H9 (cell line): ENCODE measurements around the gene PIP4K2B. TPM values are rescaled to one million over a fixed set of nuclear protein-coding genes. Genes with fewer than 3 reads are reported as not detected.

Experiments used
- DNase-seq: peaks from one replicate; pipeline ENCODE4 v3.0.0-alpha.2; 2017
- H2AFZ ChIP-seq: one replicate; pipeline ENCODE4 v1.6.1; 2013; ENCODE audit warnings: mild to moderate bottlenecking, low read length, control low read depth, moderate library complexity
- H2AK5ac ChIP-seq: 2 replicates; pipeline ENCODE4 v1.6.1; 2013; ENCODE audit warnings: low read length, control low read depth, mixed read lengths; ENCODE audit not compliant: insufficient read length
- H2BK120ac ChIP-seq: one replicate; pipeline ENCODE4 v1.6.1; 2013; ENCODE audit warnings: low read depth, mild to moderate bottlenecking, low read length, control low read depth, inconsistent platforms; ENCODE audit not compliant: poor library complexity, severe bottlenecking
- H2BK12ac ChIP-seq: 2 replicates; pipeline ENCODE4 v1.6.1; 2013; ENCODE audit warnings: low read length, control low read depth, mixed read lengths, low read depth; ENCODE audit not compliant: insufficient read length
- H2BK15ac ChIP-seq: 2 replicates; pipeline ENCODE4 v1.6.1; 2013; ENCODE audit warnings: low read depth, low read length, control low read depth
- H2BK20ac ChIP-seq: one replicate; pipeline ENCODE4 v1.6.1; 2013; ENCODE audit warnings: low read depth, mild to moderate bottlenecking, low read length, control low read depth, inconsistent platforms; ENCODE audit not compliant: poor library complexity, severe bottlenecking
- H2BK5ac ChIP-seq: 2 replicates; pipeline ENCODE4 v1.6.1; 2013; ENCODE audit warnings: low read length, control low read depth, mixed read lengths; ENCODE audit not compliant: insufficient read length
- H3K14ac ChIP-seq: 2 replicates; pipeline ENCODE4 v1.6.1; 2013; ENCODE audit warnings: low read length, control low read depth; ENCODE audit not compliant: insufficient read depth
- H3K18ac ChIP-seq: 2 replicates; pipeline ENCODE4 v1.6.1; 2013; ENCODE audit warnings: low read depth, mild to moderate bottlenecking, mixed read lengths, low read length, control low read depth; ENCODE audit not compliant: insufficient read length
- H3K23ac ChIP-seq: 2 replicates; pipeline ENCODE4 v1.6.1; 2013; ENCODE audit warnings: low read length, control low read depth, mixed read lengths, low read depth; ENCODE audit not compliant: insufficient read length
- H3K23me2 ChIP-seq: 2 replicates; pipeline ENCODE4 v1.6.1; 2013; ENCODE audit warnings: low read depth, mild to moderate bottlenecking, mixed read lengths, low read length, control low read depth; ENCODE audit not compliant: insufficient read length, poor library complexity, severe bottlenecking
- H3K27ac ChIP-seq: 2 replicates; pipeline ENCODE4 v1.5.1; 2013; ENCODE audit warnings: low read length, control low read depth, mixed read lengths, low read depth; ENCODE audit not compliant: insufficient read length
- H3K27me3 ChIP-seq: 2 replicates; pipeline ENCODE4 v1.6.1; 2013; ENCODE audit warnings: low read length, control low read depth, inconsistent platforms; ENCODE audit not compliant: insufficient read depth
- H3K4ac ChIP-seq: 2 replicates; pipeline ENCODE4 v1.6.1; 2013; ENCODE audit warnings: low read depth, mild to moderate bottlenecking, control low read depth, inconsistent platforms, low read length, moderate library complexity
- H3K4me1 ChIP-seq: 2 replicates; pipeline ENCODE4 v1.6.1; 2013; ENCODE audit warnings: low read length, control low read depth, inconsistent platforms; ENCODE audit not compliant: insufficient read depth
- H3K4me2 ChIP-seq: 2 replicates; pipeline ENCODE4 v1.6.1; 2013; ENCODE audit warnings: low read length, control low read depth, mixed read lengths; ENCODE audit not compliant: insufficient read length, insufficient read depth
- H3K56ac ChIP-seq: 2 replicates; pipeline ENCODE4 v1.6.1; 2013; ENCODE audit warnings: low read depth, mild to moderate bottlenecking, mixed read lengths, low read length, control low read depth; ENCODE audit not compliant: insufficient read length
- H3K79me1 ChIP-seq: 2 replicates; pipeline ENCODE4 v1.6.1; 2013; ENCODE audit warnings: low read depth, mild to moderate bottlenecking, moderate library complexity, low read length, control low read depth, inconsistent platforms; ENCODE audit not compliant: insufficient read depth, poor library complexity, severe bottlenecking
- H3K79me2 ChIP-seq: 2 replicates; pipeline ENCODE4 v1.6.1; 2013; ENCODE audit warnings: low read length, control low read depth, inconsistent platforms; ENCODE audit not compliant: insufficient read depth
- H3K9ac ChIP-seq: 2 replicates; pipeline ENCODE4 v1.6.1; 2013; ENCODE audit warnings: low read length, control low read depth, mixed read lengths; ENCODE audit not compliant: insufficient read length; ENCODE audit errors: extremely low read depth
- H3K9me3 ChIP-seq: one replicate; pipeline ENCODE4 v1.6.1; 2013; ENCODE audit warnings: low read depth, low read length, inconsistent platforms; ENCODE audit not compliant: control insufficient read depth
- H3T11ph ChIP-seq: one replicate; pipeline ENCODE4 v1.6.1; 2013; ENCODE audit warnings: mild to moderate bottlenecking, low read length, control low read depth, inconsistent platforms
- H4K20me1 ChIP-seq: one replicate; pipeline ENCODE4 v1.6.1; 2013; ENCODE audit not compliant: control insufficient read depth, insufficient read length, insufficient read depth
- H4K5ac ChIP-seq: 2 replicates; pipeline ENCODE4 v1.6.1; 2013; ENCODE audit warnings: low read depth, mild to moderate bottlenecking, mixed read lengths, low read length, control low read depth; ENCODE audit not compliant: insufficient read length
- H4K8ac ChIP-seq: replicated peaks from 2 replicates; pipeline ENCODE4 v1.6.1; 2013; ENCODE audit warnings: low read length, control low read depth, mixed read lengths, low read depth; ENCODE audit not compliant: insufficient read length
- H4K91ac ChIP-seq: 2 replicates; pipeline ENCODE4 v1.6.1; 2013; ENCODE audit warnings: low read depth, mild to moderate bottlenecking, moderate library complexity, mixed read lengths, low read length, control low read depth; ENCODE audit not compliant: insufficient read length
- H3K27ac Mint-ChIP-seq, 3 experiments: 2 replicates in 2 of 3; 3 replicates in 1 of 3; pipeline ENCODE4 v1.8.0; 2020 to 2021; ENCODE audit warnings: mixed read lengths in 3 of 3, mild to moderate bottlenecking in 1 of 3, moderate library complexity in 1 of 3
- H3K27me3 Mint-ChIP-seq: 2 replicates; pipeline ENCODE4 v1.8.0; 2021; ENCODE audit warnings: low read depth, mild to moderate bottlenecking, moderate library complexity, mixed read lengths
- H3K36me3 Mint-ChIP-seq, 3 experiments: 2 replicates in 2 of 3; 3 replicates in 1 of 3; pipeline ENCODE4 v1.8.0; 2020 to 2021; ENCODE audit warnings: low read depth in 3 of 3, mixed read lengths in 3 of 3; ENCODE audit not compliant: insufficient read depth in 1 of 3
- H3K4me1 Mint-ChIP-seq, 2 experiments: 2 replicates each; pipeline ENCODE4 v1.8.0; 2020; ENCODE audit warnings: mixed read lengths in 2 of 2
- H3K4me3 Mint-ChIP-seq, 2 experiments: 2 replicates in 1 of 2; 3 replicates in 1 of 2; pipeline ENCODE4 v1.8.0; 2020 to 2021; ENCODE audit warnings: mild to moderate bottlenecking in 2 of 2, mixed read lengths in 2 of 2, moderate library complexity in 1 of 2
- H3K9me3 Mint-ChIP-seq, 2 experiments: 2 replicates in 1 of 2; 3 replicates in 1 of 2; pipeline ENCODE4 v1.8.0; 2020; ENCODE audit warnings: mild to moderate bottlenecking in 2 of 2, mixed read lengths in 2 of 2, moderate library complexity in 1 of 2
- CTCF ChIP-seq: fragments of 200-600 bp; sonication (generic); conservative IDR thresholded peaks from 3 replicates; pipeline ENCODE4 v1.8.0; 2021; ENCODE audit warnings: antibody characterized with exemption, mild to moderate bottlenecking
- WGBS: extraction: QIAGEN DNeasy Blood & Tissue Kit; methylation state at CpG from one replicate; pipeline ENCODE4 v1.1.7; 2013; ENCODE audit warnings: missing lambda C conversion rate, low lambda C conversion rate, mixed read lengths; ENCODE audit not compliant: insufficient read length; ENCODE audit errors: extremely low coverage; 5-methylcytosine and 5-hydroxymethylcytosine counted together
- total RNA-seq: library from RNA; stranded (reverse); gene quantifications from 2 replicates; pipeline ENCODE4 v1.2.1, GENCODE V29; 2021

The PIP4K2B gene
- total RNA-seq, 1 experiment from 2014 or later: 61.9 TPM

GRCh38 chr17:38719943-38720641, 79.3 kb downstream of the PIP4K2B start:
- Histone ChIP-seq H2BK120ac (no peak overlapping the region), H3K4ac (no peak overlapping the region), H4K20me1 (peaks cover 3% of the 10 kb centered on the region), H2BK20ac (no peak overlapping the region), H2BK15ac (no peak overlapping the region), H3K14ac (no peak overlapping the region), H3K56ac (no peak overlapping the region), H3K27me3 (peaks cover 5% of the 10 kb centered on the region; the same call in 1 of the 2 replicates), H3K27ac (no peak overlapping the region), H3K4me2 (peak overlapping the region; percentile 25), H2BK12ac (no peak overlapping the region), H3K79me1 (no peaks in the 10 kb centered on the region), H4K8ac (no peak overlapping the region), H3K9me3 (no peaks in the 10 kb centered on the region), H2BK5ac (no peak overlapping the region), H3T11ph (no peak overlapping the region), H2AK5ac (no peak overlapping the region), H3K23me2 (peaks cover 3% of the 10 kb centered on the region), H4K91ac (no peak overlapping the region), H4K5ac (no peak overlapping the region), H3K18ac (no peak overlapping the region), H3K4me1 (no peaks in the 10 kb centered on the region), H3K23ac (no peak overlapping the region), H3K79me2 (no peaks in the 10 kb centered on the region), H2AFZ (no peak overlapping the region), H3K9ac (no peak overlapping the region)
- peak; percentile 99 for DNase-seq
- Mint-ChIP-seq H3K27ac (peak overlapping the region in 1 of 3 experiments; percentile 60; a peak in 1 of 7 replicates), H3K36me3 (peaks cover 5 to 14% (median 7%) of the 10 kb centered on the region in 3 experiments; a peak in 5 of 7 replicates), H3K4me1 (peaks cover 25 to 42% of the 10 kb centered on the region in 2 experiments), H3K27me3 (peaks cover 48% of the 10 kb centered on the region), H3K9me3 (no peaks in the 10 kb centered on the region), H3K4me3 (peak overlapping the region; percentile 61 to 77)
- no CpG with 5 or more reads among the region's 39 CpGs for WGBS
- no peak for TF ChIP-seq CTCF
